Stomach smooth muscle (tissue), 2 donors: ENCODE data around the gene TRIAP1.
A peak's percentile ranks its signal among the peaks of the same experiment; 100 is the strongest.

Experiments
- H3K27ac ChIP-seq: one replicate; pipeline ENCODE4 v1.7.0; 2013; ENCODE audit warnings: mild to moderate bottlenecking, low read length, inconsistent platforms
- H3K27me3 ChIP-seq, 2 donors: one replicate each; pipeline ENCODE4 v1.7.0; 2013; ENCODE audit warnings: low read length in 2 of 2; ENCODE audit not compliant: insufficient read depth in 2 of 2, control insufficient read depth in 1 of 2
- H3K36me3 ChIP-seq, 2 donors: one replicate each; pipeline ENCODE4 v1.7.0; 2013; ENCODE audit warnings: low read length in 2 of 2; ENCODE audit not compliant: control insufficient read depth in 2 of 2, insufficient read depth in 2 of 2
- H3K4me1 ChIP-seq: one replicate; pipeline ENCODE4 v1.7.0; 2013; ENCODE audit warnings: low read length; ENCODE audit not compliant: control insufficient read depth, insufficient read depth
- H3K4me3 ChIP-seq, 2 donors: one replicate each; pipeline ENCODE4 v1.7.0; 2013; ENCODE audit warnings: low read length in 2 of 2
- H3K9ac ChIP-seq, 2 donors: one replicate each; pipeline ENCODE4 v1.7.0; 2013; ENCODE audit warnings: low read length in 2 of 2, mild to moderate bottlenecking in 1 of 2
- H3K9me3 ChIP-seq, 2 donors: one replicate each; pipeline ENCODE4 v1.7.0; 2013; ENCODE audit warnings: low read length in 2 of 2; ENCODE audit not compliant: control insufficient read depth in 2 of 2
- donor health status: healthy.
- donor health status: Pancreatic carcinoma.

The TRIAP1 gene

DNA sequence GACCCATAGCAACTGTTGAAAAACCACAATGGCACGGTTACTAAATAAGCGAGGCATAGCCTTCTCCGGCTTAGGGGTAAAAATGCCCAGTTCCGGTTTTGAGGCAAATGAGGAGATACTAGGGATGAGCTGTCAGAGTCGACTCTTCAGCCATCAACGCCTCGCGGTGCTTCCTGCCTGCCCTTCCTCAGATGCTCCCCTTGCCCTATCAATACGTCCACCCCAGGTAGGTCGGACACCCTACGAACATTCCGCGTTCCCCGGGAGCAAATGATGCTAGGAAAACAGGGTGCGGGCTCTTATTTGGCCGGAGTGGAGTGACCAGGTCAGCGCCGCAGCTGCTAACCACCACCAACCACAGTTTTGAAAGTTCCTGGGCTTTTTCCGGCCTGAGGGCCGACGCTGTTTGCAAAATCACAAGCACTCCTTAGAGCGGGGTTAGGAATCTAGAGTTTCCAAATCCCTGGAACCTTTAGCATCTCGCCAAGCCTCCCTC, 22.2 kb upstream of the TRIAP1 start:
- no peaks in the 10 kb centered on the region for H3K27me3 ChIP-seq
- peak overlapping the region; percentile 53 to 81 for H3K9ac ChIP-seq
- H3K4me1 ChIP-seq = peaks cover 21% of the 10 kb centered on the region
- H3K27ac ChIP-seq = peak overlapping the region; percentile 64
- H3K36me3 ChIP-seq = peaks cover 19 to 24% of the 10 kb centered on the region in 2 donors
- no peaks in the 10 kb centered on the region for H3K9me3 ChIP-seq
- H3K4me3 ChIP-seq = peak overlapping the region; percentile 55 to 84

- peaks cover 21% of the 10 kb centered on the region for H3K4me1 ChIP-seq
- no peaks in the 10 kb centered on the region for H3K27me3 ChIP-seq
- H3K36me3 ChIP-seq = peaks cover 26 to 33% of the 10 kb centered on the region in 2 donors
- no peak overlapping the region for H3K4me3 ChIP-seq
- H3K27ac ChIP-seq = no peak overlapping the region
- H3K9me3 ChIP-seq = no peaks in the 10 kb centered on the region
- H3K9ac ChIP-seq = no peak overlapping the region
These were observed 21.3 kb upstream of the TRIAP1 start for GRCh38 chr12:120467439-120467838.

- Histone ChIP-seq H3K9ac (no peak overlapping the region), H3K4me3 (no peak overlapping the region), H3K27me3 (no peaks in the 10 kb centered on the region), H3K4me1 (peaks cover 21% of the 10 kb centered on the region), H3K27ac (no peak overlapping the region), H3K36me3 (peaks cover 31 to 39% of the 10 kb centered on the region in 2 donors), H3K9me3 (no peaks in the 10 kb centered on the region)
These were observed 20.6 kb upstream of the TRIAP1 start for GRCh38 chr12:120466560-120467315.

DNA sequence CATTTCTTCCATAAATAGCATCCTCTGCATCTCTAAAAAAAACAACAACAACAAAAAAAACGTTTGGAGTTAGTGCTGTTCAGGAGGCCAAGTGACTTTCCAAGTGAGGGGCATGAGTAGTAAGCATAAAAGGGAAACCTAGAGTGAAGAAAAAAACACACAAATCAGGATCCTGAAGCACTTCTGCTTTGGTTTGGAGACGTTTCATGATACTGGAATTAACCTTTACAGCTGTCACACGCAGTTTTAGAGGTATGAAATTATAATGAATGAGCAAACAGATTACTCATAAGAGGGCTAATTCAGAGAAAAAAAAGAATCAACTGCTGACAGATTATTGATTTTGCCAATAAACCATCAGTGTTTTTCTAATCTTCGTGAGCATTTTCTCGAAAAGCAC, 19.6 kb upstream of the TRIAP1 start:
- Histone ChIP-seq H3K4me1 (peaks cover 21% of the 10 kb centered on the region), H3K9me3 (no peaks in the 10 kb centered on the region), H3K36me3 (peaks cover 37 to 46% of the 10 kb centered on the region in 2 donors), H3K27ac (no peak overlapping the region), H3K9ac (peak overlapping the region in 1 of 2 donors; percentile 34), H3K27me3 (no peaks in the 10 kb centered on the region), H3K4me3 (no peak overlapping the region)

DNA sequence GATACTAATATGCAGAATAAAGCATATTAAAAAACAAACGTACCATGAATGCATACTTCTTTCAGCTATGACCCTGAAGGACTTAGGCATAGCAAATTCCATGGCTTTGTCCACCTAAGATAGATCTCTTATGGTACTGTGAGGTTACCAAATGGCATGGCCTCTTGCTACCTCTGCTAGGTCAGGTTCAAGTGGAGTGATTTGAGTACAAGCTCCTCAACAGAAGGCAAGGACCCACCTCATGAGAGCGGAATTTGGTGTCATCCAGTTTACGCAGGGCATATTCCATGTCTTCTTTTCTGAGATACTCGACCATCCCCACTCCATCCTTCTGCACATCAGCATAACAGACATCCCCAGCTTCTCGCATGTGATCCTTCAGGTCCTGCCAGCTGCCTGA, 17.5 kb upstream of the TRIAP1 start:
- Histone ChIP-seq H3K36me3 (peaks cover 49 to 61% of the 10 kb centered on the region in 2 donors), H3K9ac (no peak overlapping the region), H3K4me1 (peaks cover 14% of the 10 kb centered on the region), H3K4me3 (no peak overlapping the region), H3K9me3 (no peaks in the 10 kb centered on the region), H3K27me3 (no peaks in the 10 kb centered on the region), H3K27ac (no peak overlapping the region)

DNA sequence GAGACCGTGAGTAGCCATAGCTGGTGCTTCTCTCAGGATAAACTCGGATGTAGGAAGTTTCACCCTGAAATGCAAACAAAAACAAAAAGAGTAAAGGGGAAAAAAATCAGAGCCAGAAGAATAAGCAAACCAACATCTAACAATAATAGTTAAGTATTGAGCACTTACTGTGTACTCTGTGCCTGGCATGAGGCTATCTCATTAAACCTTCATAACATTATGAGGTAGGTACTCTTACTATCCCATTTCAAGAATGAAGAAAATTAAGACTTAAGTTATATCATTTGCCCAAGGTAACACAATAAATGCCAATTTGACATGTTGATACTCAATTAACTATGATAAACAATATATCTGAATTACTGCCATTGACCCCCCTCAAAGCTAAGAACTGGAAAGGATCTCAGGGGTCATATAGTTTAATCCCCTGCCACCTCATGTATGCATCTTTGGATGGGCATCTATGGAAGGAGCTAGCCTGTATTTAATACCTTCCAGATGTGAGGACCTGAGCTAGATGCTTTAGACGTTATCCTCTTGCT, 16.0 kb upstream of the TRIAP1 start:
- Histone ChIP-seq H3K9ac (no peak overlapping the region), H3K4me3 (no peak overlapping the region), H3K9me3 (no peaks in the 10 kb centered on the region), H3K27me3 (no peaks in the 10 kb centered on the region), H3K36me3 (peaks cover 56 to 68% of the 10 kb centered on the region in 2 donors), H3K27ac (no peak overlapping the region), H3K4me1 (peaks cover 7% of the 10 kb centered on the region)

DNA sequence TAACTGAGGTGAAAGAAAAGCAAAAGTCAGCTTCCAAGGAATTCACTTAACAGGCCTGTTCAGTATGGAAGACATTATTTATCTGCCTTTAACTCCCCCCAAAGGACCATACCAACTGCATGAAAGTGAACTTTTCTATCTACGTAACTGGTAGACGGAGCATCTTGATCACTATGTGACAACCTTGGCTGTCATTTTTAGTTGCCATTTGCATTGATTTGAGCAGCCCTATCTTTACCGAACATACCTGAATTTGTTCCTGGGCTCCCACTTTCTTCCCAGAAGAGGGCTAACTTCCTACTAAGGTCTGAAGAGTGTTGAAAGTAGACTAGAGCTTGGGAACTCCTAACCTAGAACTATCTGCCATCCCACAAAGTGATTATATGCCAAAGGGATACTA, 14.0 kb upstream of the TRIAP1 start:
- no peak overlapping the region for H3K9ac ChIP-seq
- peaks cover 54 to 75% of the 10 kb centered on the region in 2 donors for H3K36me3 ChIP-seq
- H3K9me3 ChIP-seq = no peaks in the 10 kb centered on the region
- no peaks in the 10 kb centered on the region for H3K4me1 ChIP-seq
- H3K4me3 ChIP-seq = no peak overlapping the region
- H3K27ac ChIP-seq = no peak overlapping the region
- no peaks in the 10 kb centered on the region for H3K27me3 ChIP-seq

DNA sequence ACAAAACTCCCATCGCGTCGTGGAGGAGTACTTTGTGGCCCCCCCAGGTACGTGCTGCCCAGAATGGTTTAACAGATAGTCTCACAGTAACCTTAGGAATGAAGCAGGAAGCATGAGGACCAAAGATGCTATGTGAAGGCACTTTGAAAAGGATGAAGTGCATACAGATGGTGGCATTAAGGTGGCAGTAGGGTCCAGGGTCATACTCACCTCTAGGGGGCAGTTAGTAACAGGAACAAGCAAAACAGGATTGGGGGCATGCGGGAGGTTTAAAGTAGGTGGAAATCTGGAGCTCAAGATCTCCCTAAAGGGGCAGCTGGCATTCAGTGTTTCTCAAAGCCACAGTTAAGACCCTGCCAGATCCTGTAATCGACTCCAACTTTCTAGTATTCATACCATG, 10.9 kb upstream of the TRIAP1 start:
- H3K9ac ChIP-seq = no peak overlapping the region
- H3K4me1 ChIP-seq = no peaks in the 10 kb centered on the region
- H3K27ac ChIP-seq = no peak overlapping the region
- no peaks in the 10 kb centered on the region for H3K27me3 ChIP-seq
- no peaks in the 10 kb centered on the region for H3K9me3 ChIP-seq
- H3K4me3 ChIP-seq = no peak overlapping the region
- H3K36me3 ChIP-seq = peaks cover 34 to 49% of the 10 kb centered on the region in 2 donors

GRCh38 chr12:120455302-120455701, 9.1 kb upstream of the TRIAP1 start:
- no peaks in the 10 kb centered on the region for H3K27me3 ChIP-seq
- peaks cover 27 to 36% of the 10 kb centered on the region in 2 donors for H3K36me3 ChIP-seq
- H3K9me3 ChIP-seq = no peaks in the 10 kb centered on the region
- H3K4me3 ChIP-seq = no peak overlapping the region
- H3K27ac ChIP-seq = no peak overlapping the region
- H3K9ac ChIP-seq = no peak overlapping the region
- no peaks in the 10 kb centered on the region for H3K4me1 ChIP-seq

GRCh38 chr12:120453977-120454376, 7.8 kb upstream of the TRIAP1 start:
- H3K4me3 ChIP-seq = no peak overlapping the region
- H3K9me3 ChIP-seq = no peaks in the 10 kb centered on the region
- no peak overlapping the region for H3K9ac ChIP-seq
- H3K36me3 ChIP-seq = peaks cover 17 to 27% of the 10 kb centered on the region in 2 donors
- peaks cover 2% of the 10 kb centered on the region for H3K4me1 ChIP-seq
- H3K27ac ChIP-seq = no peak overlapping the region
- no peaks in the 10 kb centered on the region for H3K27me3 ChIP-seq
